ENCODE results near the gene PRRG2.

Gene PRRG2

GRCh38 chr19:49552749-49553148 is 28.4 kb upstream of the PRRG2 start:
- no peak overlapping the region for H3K4me3 Mint-ChIP-seq
- peaks cover 11 to 14% of the 10 kb centered on the region in 2 donors for H3K4me1 Mint-ChIP-seq
- peak overlapping the region; percentile 42 for H3K27ac Mint-ChIP-seq
- H3K36me3 Mint-ChIP-seq = peaks cover 26 to 36% of the 10 kb centered on the region in 2 donors
- H3K9me3 Mint-ChIP-seq = no peaks in the 10 kb centered on the region
- ATAC-seq (replicated peaks) = peak in 1 of 2 donors; percentile 22
- DNase-seq = no peak
- H3K27me3 Mint-ChIP-seq = no peaks in the 10 kb centered on the region

- peak in 1 of 2 donors; percentile 31 for ATAC-seq (replicated peaks)
Measured at GRCh38 chr19:49553451-49554271, 27.5 kb upstream of the PRRG2 start.

GRCh38 chr19:49554701-49555181 is 26.4 kb upstream of the PRRG2 start:
- no peak overlapping the region for H3K4me3 Mint-ChIP-seq
- H3K27me3 Mint-ChIP-seq = no peaks in the 10 kb centered on the region
- ATAC-seq (replicated peaks) = no peak
- H3K27ac Mint-ChIP-seq = no peak overlapping the region
- peaks cover 12 to 20% of the 10 kb centered on the region in 2 donors for H3K4me1 Mint-ChIP-seq
- H3K9me3 Mint-ChIP-seq = no peaks in the 10 kb centered on the region
- no peak for DNase-seq
- H3K36me3 Mint-ChIP-seq = peaks cover 37 to 50% of the 10 kb centered on the region in 2 donors

More at GRCh38 chr19:49553451-49554271, 27.5 kb upstream of the PRRG2 start:
- Mint-ChIP-seq H3K4me1 (peaks cover 11 to 14% of the 10 kb centered on the region in 2 donors), H3K36me3 (peaks cover 30 to 41% of the 10 kb centered on the region in 2 donors), H3K27ac (peak overlapping the region; percentile 38), H3K27me3 (no peaks in the 10 kb centered on the region), H3K9me3 (no peaks in the 10 kb centered on the region), H3K4me3 (no peak overlapping the region)
- DNase-seq = no peak

GRCh38 chr19:49555600-49556411 is 25.3 kb upstream of the PRRG2 start:
- ATAC-seq (replicated peaks) (peak; percentile 54), DNase-seq (no peak)
- H3K4me3 Mint-ChIP-seq = no peak overlapping the region

DNA sequence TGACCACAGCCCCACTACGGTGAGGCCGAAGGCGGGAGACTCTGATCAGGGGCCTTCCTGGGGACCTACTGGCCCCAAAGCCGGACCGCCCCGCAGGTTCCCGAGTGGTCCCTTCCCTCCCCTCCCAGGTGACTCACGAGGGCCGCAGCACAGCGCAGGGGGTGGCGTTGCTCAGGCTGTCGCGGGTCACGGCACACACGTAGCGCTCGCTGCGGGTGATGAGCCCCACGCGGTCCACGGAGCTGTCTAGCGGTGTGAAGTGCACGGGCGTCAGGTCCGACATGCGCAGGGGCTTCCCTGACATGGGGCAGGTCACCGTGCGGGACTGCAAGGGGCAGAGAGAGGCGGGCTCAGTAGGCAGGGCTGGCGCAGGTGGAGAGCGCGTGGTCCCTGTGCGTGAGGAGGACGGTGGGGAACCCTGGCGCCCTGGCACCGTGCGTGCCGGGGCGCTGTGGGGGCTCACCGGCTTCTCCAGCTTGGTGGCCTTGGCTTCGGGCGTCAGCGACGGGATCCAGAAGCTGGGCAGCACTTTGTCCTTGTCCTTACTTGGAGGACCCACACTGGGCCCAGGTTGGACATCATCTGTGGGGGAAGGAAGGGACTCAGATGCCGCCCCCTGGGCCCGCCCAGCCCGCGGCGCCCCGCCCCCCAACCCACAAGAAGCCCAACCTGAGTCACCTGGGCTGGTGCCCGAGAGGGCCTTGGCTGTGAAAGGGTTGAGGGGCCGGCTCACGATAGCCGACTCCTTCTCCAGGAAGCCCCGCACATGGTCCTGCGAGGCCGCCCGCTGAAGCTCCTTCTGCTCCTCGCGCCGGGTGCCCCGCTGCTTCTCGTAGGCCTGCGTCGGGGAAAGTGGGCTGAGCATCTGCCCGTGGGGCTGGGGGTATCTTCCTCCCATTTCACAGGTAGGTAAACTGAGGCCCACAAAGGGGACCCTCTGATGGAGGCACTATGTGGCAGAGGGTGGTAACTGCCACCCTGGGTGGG is 24.4 kb upstream of the PRRG2 start:
- H3K36me3 Mint-ChIP-seq = peaks cover 43 to 59% of the 10 kb centered on the region in 2 donors
- H3K4me3 Mint-ChIP-seq = no peak overlapping the region
- peaks cover 24 to 38% of the 10 kb centered on the region in 2 donors for H3K4me1 Mint-ChIP-seq
- ATAC-seq (replicated peaks) (no peak), DNase-seq (no peak)
- no peaks in the 10 kb centered on the region for H3K27me3 Mint-ChIP-seq
- no peak overlapping the region for H3K27ac Mint-ChIP-seq
- H3K9me3 Mint-ChIP-seq = no peaks in the 10 kb centered on the region

More at GRCh38 chr19:49555600-49556411, 25.3 kb upstream of the PRRG2 start:
- Mint-ChIP-seq H3K9me3 (no peaks in the 10 kb centered on the region), H3K36me3 (peaks cover 43 to 59% of the 10 kb centered on the region in 2 donors), H3K27me3 (no peaks in the 10 kb centered on the region), H3K4me1 (peaks cover 23 to 30% of the 10 kb centered on the region in 2 donors), H3K27ac (no peak overlapping the region)

- DNase-seq = no peak
- no peak overlapping the region for H3K4me3 Mint-ChIP-seq
- no peaks in the 10 kb centered on the region for H3K27me3 Mint-ChIP-seq
- no peak for ATAC-seq (replicated peaks)
- H3K4me1 Mint-ChIP-seq = peaks cover 24 to 41% of the 10 kb centered on the region in 2 donors
- no peaks in the 10 kb centered on the region for H3K9me3 Mint-ChIP-seq
- peaks cover 43 to 56% of the 10 kb centered on the region in 2 donors for H3K36me3 Mint-ChIP-seq
- no peak overlapping the region for H3K27ac Mint-ChIP-seq
Measured at GRCh38 chr19:49557641-49558325, 23.3 kb upstream of the PRRG2 start.

- H3K27ac Mint-ChIP-seq = no peak overlapping the region
- H3K27me3 Mint-ChIP-seq = no peaks in the 10 kb centered on the region
- H3K4me3 Mint-ChIP-seq = no peak overlapping the region
- H3K9me3 Mint-ChIP-seq = no peaks in the 10 kb centered on the region
- no peak for DNase-seq
- peaks cover 40 to 56% of the 10 kb centered on the region in 2 donors for H3K36me3 Mint-ChIP-seq
- no peak for ATAC-seq (replicated peaks)
- H3K4me1 Mint-ChIP-seq = peaks cover 24 to 44% of the 10 kb centered on the region in 2 donors
Measured at GRCh38 chr19:49558591-49558990, 22.5 kb upstream of the PRRG2 start.

DNA sequence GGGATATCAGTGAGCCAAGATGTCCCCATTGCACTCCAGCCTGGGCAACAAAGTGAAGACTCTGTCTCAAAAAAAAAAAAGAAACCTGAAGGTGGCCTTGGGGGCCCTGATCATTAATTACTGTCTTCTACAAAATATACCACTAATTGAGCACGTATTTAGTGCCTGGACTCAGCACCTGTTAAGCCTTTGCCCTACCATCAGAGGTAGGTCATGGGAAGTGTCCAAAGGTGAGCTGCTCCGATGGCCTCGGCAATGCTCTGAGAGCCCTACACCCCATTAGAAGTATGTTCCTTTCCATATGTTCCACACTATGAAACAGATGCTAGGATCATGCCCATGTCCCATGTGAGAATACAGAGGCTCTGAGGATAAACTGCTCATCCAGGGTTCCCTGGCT is 21.7 kb upstream of the PRRG2 start:
- no peaks in the 10 kb centered on the region for H3K9me3 Mint-ChIP-seq
- H3K4me3 Mint-ChIP-seq = no peak overlapping the region
- ATAC-seq (replicated peaks) = no peak
- peaks cover 20 to 39% of the 10 kb centered on the region in 2 donors for H3K4me1 Mint-ChIP-seq
- H3K36me3 Mint-ChIP-seq = peaks cover 38 to 53% of the 10 kb centered on the region in 2 donors
- H3K27me3 Mint-ChIP-seq = no peaks in the 10 kb centered on the region
- peak overlapping the region; percentile 84 for H3K27ac Mint-ChIP-seq
- no peak for DNase-seq

- Mint-ChIP-seq H3K4me3 (no peak overlapping the region), H3K36me3 (peaks cover 34 to 53% of the 10 kb centered on the region in 2 donors), H3K4me1 (peaks cover 18 to 39% of the 10 kb centered on the region in 2 donors), H3K27me3 (no peaks in the 10 kb centered on the region), H3K9me3 (no peaks in the 10 kb centered on the region), H3K27ac (peak overlapping the region; percentile 84)
- ATAC-seq (replicated peaks) = no peak
- no peak for DNase-seq
Measured at GRCh38 chr19:49559928-49560327, 21.2 kb upstream of the PRRG2 start.

GRCh38 chr19:49560358-49560900 is 20.7 kb upstream of the PRRG2 start:
- H3K9me3 Mint-ChIP-seq = no peaks in the 10 kb centered on the region
- DNase-seq (no peak), ATAC-seq (replicated peaks) (peak; percentile 51 to 74)
- H3K36me3 Mint-ChIP-seq = peaks cover 33 to 54% of the 10 kb centered on the region in 2 donors
- peak overlapping the region; percentile 84 for H3K27ac Mint-ChIP-seq
- H3K27me3 Mint-ChIP-seq = no peaks in the 10 kb centered on the region
- peak overlapping the region in 1 of 2 donors; percentile 25 for H3K4me3 Mint-ChIP-seq
- peaks cover 21 to 43% of the 10 kb centered on the region in 2 donors for H3K4me1 Mint-ChIP-seq

- no peaks in the 10 kb centered on the region for H3K27me3 Mint-ChIP-seq
- no peak overlapping the region for H3K4me3 Mint-ChIP-seq
- H3K36me3 Mint-ChIP-seq = peaks cover 11 to 28% of the 10 kb centered on the region in 2 donors
- peaks cover 29 to 54% of the 10 kb centered on the region in 2 donors for H3K4me1 Mint-ChIP-seq
- no peak overlapping the region for H3K27ac Mint-ChIP-seq
- no peak for DNase-seq
- no peaks in the 10 kb centered on the region for H3K9me3 Mint-ChIP-seq
- ATAC-seq (replicated peaks) = no peak
Measured at GRCh38 chr19:49564616-49565045, 16.5 kb upstream of the PRRG2 start.

GRCh38 chr19:49565261-49565660 is 15.9 kb upstream of the PRRG2 start:
- Mint-ChIP-seq H3K36me3 (peaks cover 7 to 26% of the 10 kb centered on the region in 2 donors), H3K9me3 (no peaks in the 10 kb centered on the region), H3K27me3 (no peaks in the 10 kb centered on the region), H3K4me3 (no peak overlapping the region), H3K27ac (no peak overlapping the region), H3K4me1 (peaks cover 26 to 54% of the 10 kb centered on the region in 2 donors)
- no peak for DNase-seq
- ATAC-seq (replicated peaks) = no peak

- H3K4me3 Mint-ChIP-seq = no peak overlapping the region
- H3K27ac Mint-ChIP-seq = no peak overlapping the region
- H3K9me3 Mint-ChIP-seq = no peaks in the 10 kb centered on the region
- peaks cover 22 to 50% of the 10 kb centered on the region in 2 donors for H3K4me1 Mint-ChIP-seq
- H3K36me3 Mint-ChIP-seq = peaks cover 3 to 23% of the 10 kb centered on the region in 2 donors
- no peaks in the 10 kb centered on the region for H3K27me3 Mint-ChIP-seq
- ATAC-seq (replicated peaks) (no peak), DNase-seq (no peak)
Measured at GRCh38 chr19:49566302-49566701, 14.8 kb upstream of the PRRG2 start.

All from stimulated activated naive B cell treated with anti-CD40 and anti-IgM and Interleukin-4, amounts not matched to agents 10 μg/mL and 1 μg/mL and 100 μg/mL, for 72 hours (primary cell).